ENCODE data around the gene TRAF1.

- TF ChIP-seq POLR2A (IDR thresholded peaks at IDR 0.05; ENCODE audit: low read depth, low read length) (peak; percentile 85), POLR2AphosphoS5 (IDR thresholded peaks at IDR 0.05; ENCODE audit: low read depth, low read length) (peak; percentile 93), TAF1 (IDR thresholded peaks at IDR 0.05; ENCODE audit: borderline replicate concordance, low read depth, low read length) (no peak)
Measured at GRCh38 chr9:120921661-120922181, 4.9 kb downstream of the TRAF1 start.
